ENCODE data around the gene CHRNA4. TPM values are rescaled to one million over a fixed set of nuclear protein-coding genes. Genes with fewer than 3 reads are reported as not detected.

CHRNA4 gene
- not detected for total RNA-seq
- polyA plus RNA-seq: not detected

GRCh38 chr20:63360850-63361518 lies at the start of gene CHRNA4:
CHRNA4 (minus strand) TSS chr20:63361349; CDS start chr20:63361165, 184 bp downstream.
- DNase-seq (no peak), ATAC-seq (ENCODE audit: low read depth in 2 of 2) (no peak)
- Histone ChIP-seq H3K36me3 (ENCODE audit: control insufficient read depth, insufficient read depth, low read length) (no peaks in the 10 kb centered on the region), H3K27ac (ENCODE audit: insufficient read depth, low read length, poor library complexity, severe bottlenecking) (no peak within 1 kb of the TSS), H3K9me3 (ENCODE audit: control insufficient read depth in 2 of 2, low read length in 2 of 2) (no peaks in the 10 kb centered on the region), H3K27me3 (ENCODE audit: control insufficient read depth, insufficient read depth, low read length) (no peaks in the 10 kb centered on the region), H3K4me1 (ENCODE audit: control insufficient read depth, insufficient read depth, low read length, poor library complexity, severe bottlenecking) (peaks cover 2% of the 10 kb centered on the region), H3K4me3 (ENCODE audit: low read depth, low read length) (no peak within 1 kb of the TSS)
- Mint-ChIP-seq H3K27ac (no peak within 1 kb of the TSS), H3K36me3 (no peaks in the 10 kb centered on the region), H3K4me3 (no peak within 1 kb of the TSS), H3K9me3 (peaks cover 0 to 2% (median 0%) of the 10 kb centered on the region in 7 donors), H3K27me3 (peaks cover 8% of the 10 kb centered on the region), H3K4me1 (peaks cover 0 to 3% (median under 1%) of the 10 kb centered on the region in 4 donors)

- Histone ChIP-seq H3K9me3 (ENCODE audit: control insufficient read depth in 2 of 2, low read length in 2 of 2) (no peaks in the 10 kb centered on the region), H3K27ac (ENCODE audit: insufficient read depth, low read length, poor library complexity, severe bottlenecking) (no peak overlapping the region), H3K36me3 (ENCODE audit: control insufficient read depth, insufficient read depth, low read length) (no peaks in the 10 kb centered on the region), H3K27me3 (ENCODE audit: control insufficient read depth, insufficient read depth, low read length) (no peaks in the 10 kb centered on the region), H3K4me3 (ENCODE audit: low read depth, low read length) (no peak overlapping the region), H3K4me1 (ENCODE audit: control insufficient read depth, insufficient read depth, low read length, poor library complexity, severe bottlenecking) (no peaks in the 10 kb centered on the region)
- H3K4me3 Mint-ChIP-seq: no peak overlapping the region
- H3K27me3 Mint-ChIP-seq: no peaks in the 10 kb centered on the region
- ATAC-seq (ENCODE audit: low read depth in 2 of 2) (no peak), DNase-seq (no peak)
- H3K4me1 Mint-ChIP-seq: peaks cover 0 to 4% (median 0%) of the 10 kb centered on the region in 4 donors
- H3K36me3 Mint-ChIP-seq: no peaks in the 10 kb centered on the region
- H3K9me3 Mint-ChIP-seq: no peaks in the 10 kb centered on the region
- H3K27ac Mint-ChIP-seq: no peak overlapping the region
Observed at GRCh38 chr20:63409834-63410435, 48.8 kb upstream of the CHRNA4 start.

GRCh38 chr20:63409066-63409833 lies 48.1 kb upstream of the CHRNA4 start:
- Mint-ChIP-seq H3K36me3 (no peaks in the 10 kb centered on the region), H3K4me1 (peaks cover 0 to 4% (median 0%) of the 10 kb centered on the region in 4 donors), H3K4me3 (no peak overlapping the region), H3K27ac (no peak overlapping the region), H3K9me3 (no peaks in the 10 kb centered on the region), H3K27me3 (no peaks in the 10 kb centered on the region)
- Histone ChIP-seq H3K27me3 (ENCODE audit: control insufficient read depth, insufficient read depth, low read length) (no peaks in the 10 kb centered on the region), H3K9me3 (ENCODE audit: control insufficient read depth in 2 of 2, low read length in 2 of 2) (no peaks in the 10 kb centered on the region), H3K36me3 (ENCODE audit: control insufficient read depth, insufficient read depth, low read length) (no peaks in the 10 kb centered on the region), H3K4me3 (ENCODE audit: low read depth, low read length) (no peak overlapping the region), H3K27ac (ENCODE audit: insufficient read depth, low read length, poor library complexity, severe bottlenecking) (no peak overlapping the region), H3K4me1 (ENCODE audit: control insufficient read depth, insufficient read depth, low read length, poor library complexity, severe bottlenecking) (no peaks in the 10 kb centered on the region)
- ATAC-seq (ENCODE audit: low read depth in 2 of 2): no peak
- no peak for DNase-seq

GRCh38 chr20:63408684-63409046 lies 47.5 kb upstream of the CHRNA4 start:
- Histone ChIP-seq H3K4me1 (ENCODE audit: control insufficient read depth, insufficient read depth, low read length, poor library complexity, severe bottlenecking) (no peaks in the 10 kb centered on the region), H3K4me3 (ENCODE audit: low read depth, low read length) (no peak overlapping the region), H3K9me3 (ENCODE audit: control insufficient read depth in 2 of 2, low read length in 2 of 2) (no peaks in the 10 kb centered on the region), H3K27me3 (ENCODE audit: control insufficient read depth, insufficient read depth, low read length) (no peaks in the 10 kb centered on the region), H3K36me3 (ENCODE audit: control insufficient read depth, insufficient read depth, low read length) (no peaks in the 10 kb centered on the region), H3K27ac (ENCODE audit: insufficient read depth, low read length, poor library complexity, severe bottlenecking) (no peak overlapping the region)
- DNase-seq (no peak), ATAC-seq (ENCODE audit: low read depth in 2 of 2) (no peak)
- H3K27me3 Mint-ChIP-seq: no peaks in the 10 kb centered on the region
- no peaks in the 10 kb centered on the region for H3K9me3 Mint-ChIP-seq
- H3K27ac Mint-ChIP-seq: no peak overlapping the region
- no peaks in the 10 kb centered on the region for H3K36me3 Mint-ChIP-seq
- H3K4me1 Mint-ChIP-seq: peaks cover 0 to 4% (median 0%) of the 10 kb centered on the region in 4 donors
- no peak overlapping the region for H3K4me3 Mint-ChIP-seq

- ATAC-seq (ENCODE audit: low read depth in 2 of 2) (no peak), DNase-seq (no peak)
- Histone ChIP-seq H3K9me3 (ENCODE audit: control insufficient read depth in 2 of 2, low read length in 2 of 2) (no peaks in the 10 kb centered on the region), H3K27me3 (ENCODE audit: control insufficient read depth, insufficient read depth, low read length) (no peaks in the 10 kb centered on the region), H3K4me1 (ENCODE audit: control insufficient read depth, insufficient read depth, low read length, poor library complexity, severe bottlenecking) (no peaks in the 10 kb centered on the region), H3K4me3 (ENCODE audit: low read depth, low read length) (no peak overlapping the region), H3K36me3 (ENCODE audit: control insufficient read depth, insufficient read depth, low read length) (no peaks in the 10 kb centered on the region), H3K27ac (ENCODE audit: insufficient read depth, low read length, poor library complexity, severe bottlenecking) (no peak overlapping the region)
- Mint-ChIP-seq H3K27ac (no peak overlapping the region), H3K36me3 (no peaks in the 10 kb centered on the region), H3K9me3 (no peaks in the 10 kb centered on the region), H3K27me3 (no peaks in the 10 kb centered on the region), H3K4me1 (peaks cover 0 to 4% (median 0%) of the 10 kb centered on the region in 4 donors), H3K4me3 (no peak overlapping the region)
Observed at GRCh38 chr20:63407928-63408683, 47.0 kb upstream of the CHRNA4 start.

GRCh38 chr20:63406617-63407245 lies 45.6 kb upstream of the CHRNA4 start:
- Histone ChIP-seq H3K9me3 (ENCODE audit: control insufficient read depth in 2 of 2, low read length in 2 of 2) (no peaks in the 10 kb centered on the region), H3K27me3 (ENCODE audit: control insufficient read depth, insufficient read depth, low read length) (no peaks in the 10 kb centered on the region), H3K27ac (ENCODE audit: insufficient read depth, low read length, poor library complexity, severe bottlenecking) (no peak overlapping the region), H3K4me1 (ENCODE audit: control insufficient read depth, insufficient read depth, low read length, poor library complexity, severe bottlenecking) (no peaks in the 10 kb centered on the region), H3K36me3 (ENCODE audit: control insufficient read depth, insufficient read depth, low read length) (no peaks in the 10 kb centered on the region), H3K4me3 (ENCODE audit: low read depth, low read length) (no peak overlapping the region)
- DNase-seq (no peak), ATAC-seq (ENCODE audit: low read depth in 2 of 2) (no peak)
- no peak overlapping the region for H3K27ac Mint-ChIP-seq
- H3K4me1 Mint-ChIP-seq: peaks cover 0 to 2% (median 0%) of the 10 kb centered on the region in 4 donors
- peaks cover 0 to under 1% (median 0%) of the 10 kb centered on the region in 7 donors for H3K9me3 Mint-ChIP-seq
- H3K27me3 Mint-ChIP-seq: peaks cover 4% of the 10 kb centered on the region
- no peaks in the 10 kb centered on the region for H3K36me3 Mint-ChIP-seq
- H3K4me3 Mint-ChIP-seq: no peak overlapping the region

- Mint-ChIP-seq H3K9me3 (peaks cover 0 to 1% (median 0%) of the 10 kb centered on the region in 7 donors), H3K27ac (no peak overlapping the region), H3K4me1 (peaks cover 0 to 2% (median 0%) of the 10 kb centered on the region in 4 donors), H3K27me3 (peaks cover 4% of the 10 kb centered on the region), H3K36me3 (no peaks in the 10 kb centered on the region), H3K4me3 (no peak overlapping the region)
- H3K27me3 ChIP-seq (ENCODE audit: control insufficient read depth, insufficient read depth, low read length): no peaks in the 10 kb centered on the region
- DNase-seq (no peak), ATAC-seq (ENCODE audit: low read depth in 2 of 2) (no peak)
- H3K9me3 ChIP-seq (ENCODE audit: control insufficient read depth in 2 of 2, low read length in 2 of 2): no peaks in the 10 kb centered on the region
- no peaks in the 10 kb centered on the region for H3K36me3 ChIP-seq (ENCODE audit: control insufficient read depth, insufficient read depth, low read length)
- no peak overlapping the region for H3K27ac ChIP-seq (ENCODE audit: insufficient read depth, low read length, poor library complexity, severe bottlenecking)
- no peak overlapping the region for H3K4me3 ChIP-seq (ENCODE audit: low read depth, low read length)
- no peaks in the 10 kb centered on the region for H3K4me1 ChIP-seq (ENCODE audit: control insufficient read depth, insufficient read depth, low read length, poor library complexity, severe bottlenecking)
Observed at GRCh38 chr20:63406011-63406410, 44.9 kb upstream of the CHRNA4 start.

All from CD4-positive, CD25-positive, alpha-beta regulatory T cell (primary cell).